GOT3 (cell line): Measurements from ENCODE around the gene ANKRD53.

Experiments used
- DNase-seq: peaks from one replicate; lab custom pipeline; 2025; ENCODE audit warnings: mixed read lengths; lab: John Stamatoyannopoulos, UW

Gene ANKRD53

DNA sequence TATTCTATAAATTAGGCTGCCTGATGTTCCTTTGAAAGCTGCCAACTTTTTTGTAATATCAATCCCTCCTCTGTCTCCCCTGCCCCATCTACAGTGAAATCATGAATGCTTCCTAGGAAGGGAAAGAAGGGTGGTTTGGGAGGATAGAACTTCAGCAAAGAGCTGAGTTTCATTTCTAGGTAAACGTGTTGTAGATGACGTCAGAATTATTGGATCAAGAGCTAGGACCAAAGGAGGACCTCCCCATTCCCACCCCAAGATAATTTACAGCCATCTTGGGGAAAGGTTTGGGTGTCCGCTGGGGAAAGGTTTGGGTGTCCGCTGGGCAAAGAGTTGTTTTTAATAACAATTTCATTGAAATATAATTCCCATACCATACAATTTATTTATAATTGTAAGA is 11.2 kb upstream of the ANKRD53 start:
- DNase-seq, result no peak

DNA sequence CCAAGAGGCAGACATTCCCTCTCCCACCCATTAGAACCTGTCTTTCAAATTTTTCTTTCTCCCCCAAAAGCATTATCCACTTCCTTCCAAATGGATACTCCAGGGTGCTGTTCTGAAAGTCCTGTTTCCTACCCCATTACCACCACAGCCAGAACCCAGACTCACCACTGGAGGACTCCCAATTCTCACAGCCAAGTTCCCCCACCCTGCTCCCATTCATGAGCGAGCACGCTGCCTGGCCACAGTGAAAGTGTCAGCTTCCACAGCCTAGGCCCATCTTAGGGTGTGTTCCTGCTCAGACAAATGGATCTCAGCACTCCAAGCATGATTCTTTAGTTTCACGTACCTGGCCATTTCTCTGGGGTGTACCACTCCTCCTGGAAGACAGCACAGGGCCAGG is 3.8 kb upstream of the ANKRD53 start:
- no peak for DNase-seq

DNA sequence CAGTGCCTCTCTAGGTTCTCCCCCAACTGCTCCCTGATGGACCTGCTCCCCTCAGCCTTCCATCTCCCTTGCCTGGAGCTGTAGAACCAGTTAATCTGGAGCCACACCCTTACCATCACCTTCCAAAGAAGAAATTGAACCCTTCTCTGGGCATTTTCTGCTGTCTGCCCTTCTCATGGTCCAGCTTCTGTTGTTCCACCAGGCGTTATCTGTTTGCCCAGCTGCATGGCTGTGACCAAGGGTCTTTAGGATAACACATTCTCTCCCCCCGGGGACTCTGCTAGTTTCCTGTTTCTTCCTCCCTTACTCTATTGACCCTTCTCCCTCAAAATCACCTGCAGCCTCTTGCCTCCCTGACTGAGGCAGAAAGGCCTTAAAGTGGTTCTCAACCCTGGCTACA is 3.2 kb upstream of the ANKRD53 start:
- DNase-seq, result no peak

DNA sequence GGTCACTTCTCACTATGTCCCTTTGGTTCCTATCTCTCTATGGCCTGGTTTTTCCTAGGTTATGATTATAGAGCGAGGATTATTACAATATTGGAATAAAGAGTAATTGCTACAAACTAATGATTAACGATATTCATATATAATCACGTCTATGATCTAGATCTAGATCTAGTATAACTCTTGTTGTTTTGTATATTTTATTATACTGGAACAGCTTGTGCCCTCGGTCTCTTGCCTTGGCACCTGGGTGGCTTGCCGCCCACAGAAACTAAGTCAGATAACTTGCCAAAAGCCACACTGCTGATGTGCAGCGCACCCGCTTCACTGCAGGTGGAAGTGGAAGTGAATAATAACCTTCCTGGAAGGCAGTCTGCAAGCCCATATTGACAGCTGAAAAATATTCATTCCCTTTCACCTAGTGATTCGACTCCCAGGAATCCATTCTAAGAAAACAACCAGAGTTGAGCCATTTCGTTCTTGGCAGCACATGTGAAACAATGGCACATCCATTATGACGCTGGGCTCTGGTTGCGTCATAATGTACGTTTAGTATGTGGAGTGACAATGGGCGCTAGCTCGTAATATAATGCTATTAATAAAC is 725 bp upstream of the ANKRD53 start:
- no peak for DNase-seq

DNA sequence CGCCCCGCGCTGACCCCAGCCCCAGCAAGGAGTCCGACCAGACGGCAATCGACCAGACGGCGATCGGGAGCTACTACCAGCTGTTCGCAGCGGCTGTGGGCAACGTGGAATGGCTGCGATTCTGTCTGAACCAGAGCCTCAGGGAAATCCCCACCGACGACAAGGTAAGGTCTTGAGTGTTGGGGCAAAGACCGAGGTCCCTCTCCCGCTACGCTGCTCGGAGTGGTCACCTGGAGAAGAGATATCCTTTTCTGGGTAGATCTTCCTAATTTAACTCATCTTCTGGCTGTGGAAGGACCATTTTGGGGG is 704 bp downstream of the ANKRD53 start:
- no peak for DNase-seq

DNA sequence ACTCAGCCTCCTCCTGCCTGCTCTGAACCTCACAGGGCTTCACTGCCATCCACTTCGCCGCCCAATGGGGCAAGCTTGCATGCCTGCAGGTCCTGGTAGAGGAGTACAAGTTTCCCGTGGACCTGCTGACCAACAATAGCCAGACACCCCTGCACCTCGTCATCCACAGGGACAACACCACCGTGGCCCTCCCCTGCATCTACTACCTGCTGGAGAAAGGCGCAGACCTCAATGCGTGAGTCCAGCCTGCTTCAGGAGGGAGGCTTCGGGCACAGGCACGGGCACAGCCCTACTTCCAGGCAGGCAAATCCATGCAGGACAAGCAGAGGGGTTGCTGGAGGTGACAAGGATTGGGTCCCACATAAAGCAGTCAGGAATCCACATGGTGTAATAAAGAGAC is 1.2 kb downstream of the ANKRD53 start:
- DNase-seq, result no peak

DNA sequence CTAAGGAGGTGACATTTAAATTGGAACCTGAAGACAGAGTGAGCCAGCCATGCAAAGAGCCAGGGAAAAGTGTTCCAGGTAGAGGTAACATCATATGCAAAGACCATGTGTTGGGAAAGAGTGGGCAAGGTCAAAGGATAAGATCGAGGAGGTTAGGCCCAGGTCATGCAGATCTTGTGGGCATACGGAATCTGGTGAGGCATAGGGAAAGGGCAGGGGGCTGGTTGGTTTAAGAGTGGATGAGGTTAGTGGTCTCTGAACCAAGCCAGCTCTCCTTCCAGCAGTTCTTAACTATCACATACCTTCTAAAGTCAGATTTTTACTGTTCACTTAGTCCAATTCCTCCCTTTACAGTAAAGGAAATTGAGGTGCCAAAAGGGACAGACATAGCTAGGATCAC is 3.0 kb downstream of the ANKRD53 start:
- DNase-seq, result no peak

DNA sequence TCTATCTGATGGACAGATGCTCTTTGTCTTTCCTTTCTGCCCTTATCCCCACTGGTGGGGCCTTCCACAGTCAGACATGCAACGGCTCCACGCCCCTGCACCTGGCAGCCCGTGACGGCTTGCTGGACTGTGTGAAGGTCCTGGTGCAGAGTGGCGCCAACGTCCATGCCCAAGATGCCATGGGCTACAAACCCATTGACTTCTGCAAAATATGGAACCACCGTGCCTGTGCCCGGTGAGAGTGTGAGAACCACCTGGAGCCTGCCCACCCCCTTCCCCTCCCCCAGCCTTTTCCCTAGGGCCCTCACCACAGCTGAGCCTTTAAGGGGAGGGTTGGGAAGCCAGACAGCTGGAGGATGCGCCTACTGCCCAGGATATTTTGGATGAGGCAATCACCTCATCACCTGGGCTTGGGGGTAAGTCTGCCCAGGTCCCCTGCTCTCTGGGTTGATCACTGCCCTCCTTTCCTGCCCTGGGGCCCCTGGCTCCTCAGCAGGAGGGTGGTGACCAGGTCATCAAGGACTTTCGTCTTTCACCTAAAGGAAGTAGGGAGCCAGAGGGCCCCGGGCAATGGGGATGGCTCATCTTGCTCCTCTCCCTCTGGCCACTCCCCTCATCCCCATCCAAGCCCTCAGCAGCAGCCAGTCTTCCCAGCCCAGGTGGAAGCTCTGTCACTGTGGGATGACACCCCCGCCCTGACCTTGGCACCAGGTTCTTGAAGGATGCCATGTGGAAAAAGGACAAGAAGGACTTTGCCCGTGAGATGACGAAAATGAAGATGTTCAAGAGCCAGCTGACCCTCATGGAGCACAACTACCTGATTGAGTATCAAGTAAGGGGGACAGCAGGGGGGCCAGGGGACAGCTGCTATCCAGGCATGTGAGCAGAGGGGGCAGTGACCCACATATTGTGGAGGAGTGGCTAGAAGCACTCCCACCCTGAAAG is 3.7 kb downstream of the ANKRD53 start:
- DNase-seq, result no peak

DNA sequence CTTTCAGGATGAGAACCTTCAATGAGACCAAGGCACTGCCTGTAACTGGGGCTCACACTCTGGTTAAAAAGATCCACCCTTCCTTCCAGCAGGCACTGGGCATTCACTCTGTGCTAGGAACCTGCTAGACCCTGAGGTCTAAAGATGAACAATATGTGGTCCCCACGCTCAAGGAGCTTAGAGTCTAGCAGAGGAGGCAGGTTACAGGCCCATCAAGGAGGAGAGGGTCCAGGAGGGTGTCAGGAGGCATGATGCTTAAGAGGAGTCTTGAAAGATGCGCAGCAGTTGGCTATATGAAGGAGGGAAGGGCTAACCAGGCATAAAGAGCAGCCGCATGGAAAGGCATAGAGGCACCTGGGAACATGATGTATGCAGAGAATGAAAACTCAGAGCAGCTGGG is 4.5 kb downstream of the ANKRD53 start:
- DNase-seq, result no peak

DNA sequence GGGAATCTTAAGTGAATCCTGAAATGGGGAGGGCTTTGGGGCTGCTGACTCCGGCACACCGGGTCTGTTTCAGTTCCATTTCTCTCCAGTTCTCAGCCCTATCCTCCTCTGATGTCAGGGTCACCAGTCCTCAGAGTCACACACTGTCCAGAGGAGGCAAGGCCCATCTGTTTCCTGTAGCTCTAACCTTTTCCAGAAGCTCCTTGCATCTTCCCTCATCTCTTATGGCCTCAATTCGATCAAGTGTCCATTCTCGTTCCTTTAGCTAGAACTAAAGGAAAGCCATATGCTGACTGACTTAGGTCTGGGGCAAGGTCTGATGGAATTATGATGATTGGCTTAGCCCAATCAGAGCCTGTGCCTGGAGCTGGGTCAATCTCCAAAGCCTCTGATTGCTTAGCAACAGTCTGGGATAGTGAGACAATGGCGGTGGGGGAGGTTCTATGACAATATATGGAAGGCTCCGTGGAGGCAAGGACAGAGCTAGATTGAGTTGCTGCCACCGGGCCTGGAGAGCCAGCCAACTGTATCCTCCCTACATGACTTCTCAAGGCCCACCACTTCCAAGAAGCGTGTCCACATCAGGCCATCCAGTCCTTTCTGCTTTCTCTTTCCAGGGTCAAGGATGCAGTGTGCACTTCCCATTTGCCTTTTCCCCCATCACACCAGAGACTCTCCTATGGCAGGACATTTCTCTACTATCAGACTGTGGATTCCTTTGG is 5.2 kb downstream of the ANKRD53 start:
- DNase-seq, result no peak

DNA sequence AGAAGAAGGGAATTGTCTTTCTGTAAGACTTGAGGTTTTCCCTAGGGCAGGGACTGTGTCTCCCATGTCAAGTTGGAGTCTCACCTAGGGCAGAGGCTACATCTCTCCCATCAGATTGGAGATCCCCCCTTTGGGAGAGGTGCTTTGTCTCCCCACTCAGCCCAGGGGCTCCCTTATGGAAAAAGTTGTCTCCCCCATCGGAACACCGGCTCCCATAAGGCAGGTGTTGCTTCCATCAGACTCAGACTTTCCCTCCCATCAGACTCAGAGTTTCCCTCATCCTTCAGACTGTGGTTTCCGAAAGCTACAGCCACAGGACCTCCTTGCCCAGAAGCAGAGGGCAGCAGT is 5.8 kb downstream of the ANKRD53 start:
- no peak for DNase-seq

DNA sequence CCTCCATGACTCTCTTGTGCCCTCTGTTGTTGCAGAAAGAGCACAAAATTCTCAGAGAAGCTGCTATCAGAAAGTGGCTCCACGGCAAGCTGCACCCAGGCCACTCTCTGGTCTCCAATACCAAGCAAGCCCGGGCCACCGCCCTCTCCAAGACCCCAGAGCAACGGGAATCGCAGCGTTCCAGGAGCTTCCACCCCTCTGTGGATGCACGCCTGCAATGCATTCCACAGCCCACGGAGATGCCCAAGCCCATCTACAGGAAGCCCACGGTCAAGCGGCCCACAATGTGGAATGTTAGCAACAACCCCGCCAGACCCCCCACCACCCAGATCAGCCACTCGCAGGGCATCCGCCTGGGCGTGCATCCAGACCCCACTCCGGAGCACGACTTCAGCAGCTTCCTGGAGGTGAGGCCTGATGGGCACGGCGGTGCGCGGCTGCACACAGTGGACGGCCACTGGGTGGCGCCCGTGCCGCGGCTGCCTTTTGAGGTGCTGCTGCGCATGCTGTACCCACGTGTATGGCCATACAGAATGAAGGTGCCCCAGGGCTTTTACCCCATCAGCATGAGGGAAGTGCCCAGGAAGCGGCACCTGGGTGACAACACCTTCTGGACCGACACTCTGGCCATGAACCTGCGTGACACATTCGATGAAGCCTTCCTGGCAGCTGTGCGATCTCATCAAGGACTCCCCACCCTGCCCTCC is 6.3 kb downstream of the ANKRD53 start:
- no peak for DNase-seq

DNA sequence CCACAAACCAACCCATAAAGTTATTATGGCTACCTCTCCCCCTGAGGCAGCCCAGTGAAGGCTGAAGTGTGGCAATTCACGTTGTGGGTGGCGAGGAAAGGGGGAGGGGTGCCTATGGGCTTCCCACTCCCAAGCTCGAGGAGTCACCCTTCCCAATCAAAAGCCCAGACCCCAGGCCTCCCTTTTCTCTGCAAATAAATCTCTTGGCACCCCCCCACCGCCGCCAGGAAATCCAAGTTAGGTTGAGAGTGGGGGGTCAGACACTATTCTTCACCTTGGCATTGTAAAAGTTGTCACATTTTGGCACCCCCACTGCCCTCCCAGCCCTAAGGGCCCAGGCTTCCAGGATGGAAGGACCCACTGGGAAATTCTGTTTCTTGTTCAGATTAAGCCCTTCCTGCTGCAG is 6.9 kb downstream of the ANKRD53 start:
- no peak for DNase-seq

DNA sequence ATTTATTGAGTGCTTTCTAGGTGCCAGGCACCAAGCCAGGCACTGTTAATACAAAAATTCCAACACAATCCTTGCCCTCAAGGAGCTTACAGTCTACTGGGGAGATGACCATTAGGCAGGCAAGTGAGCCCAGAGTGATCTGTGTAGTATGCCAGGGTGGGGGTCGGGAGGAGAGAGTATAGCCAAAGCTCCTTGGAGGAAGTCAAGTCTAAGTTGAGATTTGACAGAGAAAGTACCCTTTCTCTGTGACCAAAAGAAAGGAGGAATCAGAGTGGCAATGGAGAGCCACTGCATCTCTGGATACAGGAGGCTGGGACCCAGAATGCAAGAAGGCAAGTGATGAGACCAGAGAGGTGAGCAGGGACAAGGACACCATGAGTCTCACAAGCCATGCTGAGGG is 7.5 kb downstream of the ANKRD53 start:
- DNase-seq, result no peak

DNA sequence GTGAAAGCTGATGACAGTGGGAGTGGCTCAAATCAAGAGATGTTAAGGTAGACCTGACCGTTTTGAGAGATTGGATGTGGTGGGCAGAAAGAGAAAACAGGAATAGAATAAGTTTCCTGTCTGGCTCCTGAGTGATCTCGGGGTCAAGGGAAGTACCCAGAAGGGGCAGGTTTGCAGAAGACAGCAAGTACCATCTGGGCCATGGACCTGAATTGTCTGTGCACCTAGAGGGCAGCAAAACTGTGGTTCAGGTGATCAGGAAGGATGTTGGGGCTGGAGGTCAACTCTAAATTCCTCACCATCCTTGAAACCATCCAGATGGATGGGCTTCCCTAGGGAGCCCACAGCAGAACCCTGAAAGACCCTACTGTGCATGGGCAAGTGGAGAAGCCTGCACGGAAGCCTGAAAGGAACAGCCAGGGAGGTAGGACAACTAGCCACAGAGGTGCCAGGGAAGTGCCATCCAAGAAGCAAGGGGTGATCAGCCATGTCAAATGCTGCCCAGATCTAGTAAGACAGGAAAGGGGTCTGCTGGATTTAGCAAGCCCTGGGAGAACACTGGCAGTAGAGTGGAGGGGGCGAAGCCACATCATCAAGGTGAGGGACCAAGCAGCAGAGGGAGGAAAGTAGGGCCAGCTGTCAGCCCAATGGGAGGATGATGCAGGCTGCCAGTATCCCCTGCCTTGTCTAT is 8.2 kb downstream of the ANKRD53 start:
- DNase-seq, result no peak

DNA sequence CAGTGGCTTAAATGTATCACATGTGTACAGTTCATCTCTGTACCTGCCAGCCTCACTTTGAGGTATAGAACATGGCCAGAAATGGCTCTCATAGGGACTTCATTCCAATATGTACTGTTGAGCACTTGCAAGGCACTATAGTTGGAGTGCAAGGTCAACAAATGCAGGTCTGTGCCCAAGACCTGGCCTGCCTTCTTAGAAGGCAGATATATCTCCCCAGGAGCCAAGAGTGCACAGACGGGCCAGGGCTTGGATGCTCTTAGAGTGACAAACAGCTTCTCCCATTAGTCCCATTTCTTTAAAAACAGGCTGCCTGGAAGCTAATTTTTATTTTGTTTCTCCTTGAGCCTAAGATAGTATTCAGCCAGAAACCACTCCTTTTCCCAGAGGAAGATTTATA is 9.0 kb downstream of the ANKRD53 start:
- DNase-seq, result no peak

DNA sequence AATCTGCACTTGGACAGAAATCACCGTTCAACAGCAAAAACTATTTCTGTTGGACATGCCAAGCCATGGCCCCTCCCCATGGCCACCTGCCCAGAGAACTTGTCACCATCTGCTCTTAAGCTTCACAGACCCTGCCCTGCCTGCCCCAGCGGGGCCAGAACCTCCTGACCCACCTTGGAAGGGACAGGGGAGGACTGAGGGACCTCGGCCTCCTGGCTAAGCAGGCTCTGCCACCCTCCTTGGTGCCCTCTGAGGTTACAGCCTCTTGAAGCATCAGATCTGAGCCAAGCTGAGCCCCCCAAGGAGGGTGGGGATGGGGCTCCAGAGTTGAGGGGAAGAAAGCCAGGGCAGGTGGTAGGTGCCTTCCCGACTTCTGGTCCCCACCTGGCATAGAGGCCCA is 9.7 kb downstream of the ANKRD53 start:
- DNase-seq, result no peak

DNA sequence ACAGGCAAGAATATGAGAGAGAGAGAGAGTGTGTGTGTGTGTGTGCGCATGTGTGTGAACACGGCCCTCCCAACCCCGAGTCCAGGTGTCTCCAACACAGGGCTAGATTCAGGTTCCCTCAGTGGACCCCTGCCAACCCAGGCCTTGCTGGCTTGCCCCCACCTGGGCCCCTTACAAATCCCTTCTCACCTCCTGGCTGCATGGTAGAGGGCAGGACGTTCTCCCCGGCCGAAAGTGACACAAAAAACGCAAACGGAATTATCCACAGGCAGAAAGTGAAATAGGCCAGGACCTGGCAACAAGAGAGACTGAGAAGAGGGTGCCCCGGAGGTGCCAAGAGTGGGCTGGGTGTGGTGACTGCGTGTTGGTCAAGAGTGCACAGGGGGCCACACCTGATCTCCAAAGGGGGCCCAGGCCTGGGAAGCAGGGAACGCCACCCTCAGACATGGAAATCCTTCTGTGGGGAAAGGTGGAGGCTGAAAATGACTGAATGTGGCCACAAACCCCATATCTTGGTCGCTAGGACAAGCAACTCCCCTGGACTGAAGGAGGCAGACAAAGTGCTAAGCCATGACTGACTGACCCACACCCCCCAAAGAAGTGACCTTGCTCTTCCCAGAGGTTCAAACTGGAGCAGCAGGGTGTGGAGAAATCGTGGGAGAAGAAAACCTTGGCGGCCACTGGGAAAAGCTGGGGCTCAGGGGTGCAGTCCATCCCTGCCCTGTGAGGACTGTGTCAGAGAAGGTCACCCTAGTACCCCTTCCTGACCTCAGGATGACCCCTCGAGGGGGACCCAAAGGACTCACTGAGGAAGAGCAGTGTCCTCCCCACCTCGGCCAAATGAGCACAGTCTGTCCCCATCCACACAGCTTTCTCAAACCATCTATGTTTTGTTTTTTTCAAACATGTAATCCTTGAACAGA is 10.6 kb downstream of the ANKRD53 start:
- DNase-seq, result no peak

DNA sequence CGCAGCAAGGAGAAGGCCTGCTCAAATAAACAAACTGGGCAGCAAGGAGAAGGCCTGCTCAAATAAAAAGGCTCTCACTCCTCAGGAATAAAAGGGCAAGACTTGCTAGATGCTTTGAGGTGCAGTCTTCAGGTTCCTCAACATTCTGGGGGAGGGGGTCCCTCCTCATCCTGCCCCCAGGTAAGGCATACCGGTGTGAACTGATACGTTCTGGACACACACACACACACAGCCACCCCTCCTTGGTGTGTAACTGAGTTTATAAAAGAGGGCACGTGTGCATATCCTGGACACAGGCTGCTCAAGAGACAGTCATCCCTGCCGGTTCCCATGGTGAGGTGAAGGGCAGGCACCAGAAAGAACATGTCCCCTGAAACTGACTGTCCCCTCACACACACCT is 11.8 kb downstream of the ANKRD53 start:
- DNase-seq, result no peak

DNA sequence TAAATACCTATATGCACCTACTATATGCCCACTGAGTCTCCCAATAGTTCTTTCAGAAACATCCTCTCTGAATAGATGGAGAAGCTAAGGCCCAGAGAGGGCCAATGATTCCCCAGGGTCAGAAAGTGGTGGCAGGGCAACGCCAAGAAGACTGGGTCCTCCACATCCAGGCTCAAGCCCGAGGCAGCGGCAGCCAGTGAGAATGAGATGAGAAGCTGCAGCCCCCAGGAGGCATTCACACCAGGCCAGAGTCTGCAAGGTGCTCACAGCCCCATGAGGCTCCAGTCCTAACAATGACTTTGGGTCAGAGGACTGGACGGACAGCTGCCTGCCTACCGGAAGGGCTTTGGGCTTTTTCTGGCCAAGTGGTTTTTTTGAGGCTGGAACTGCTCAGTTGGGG is 12.7 kb downstream of the ANKRD53 start:
- no peak for DNase-seq

DNA sequence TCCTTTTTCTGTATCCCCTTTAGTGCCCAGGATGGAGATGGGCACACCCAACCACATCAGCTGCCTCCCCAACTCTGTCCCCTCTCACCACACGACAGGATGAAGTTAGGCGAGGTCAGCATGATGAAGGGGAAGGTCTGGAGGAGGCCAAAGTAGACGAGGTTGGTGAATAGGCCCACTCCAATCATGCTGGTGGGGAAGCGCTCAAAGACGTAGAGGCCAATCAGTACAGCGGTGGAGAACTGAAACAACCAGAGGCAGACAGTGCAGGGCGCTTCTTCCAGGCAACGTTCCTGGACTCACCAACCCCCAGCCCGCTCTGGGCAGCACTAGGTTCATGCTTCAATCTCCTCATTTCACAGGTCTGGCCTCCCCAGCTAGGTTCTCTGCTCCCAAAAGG is 13.3 kb downstream of the ANKRD53 start:
- no peak for DNase-seq
